ENCODE results near the gene MAP3K13. TPM values are rescaled to one million over a fixed set of nuclear protein-coding genes. Genes with fewer than 3 reads are reported as not detected.

Gene MAP3K13
- total and polyA plus RNA-seq, 10 of the 15 experiments (the other 5 are each of a cell fraction or from before 2014, with no cell fraction given): 10.5 to 70.8 (median 26.8) TPM

DNA sequence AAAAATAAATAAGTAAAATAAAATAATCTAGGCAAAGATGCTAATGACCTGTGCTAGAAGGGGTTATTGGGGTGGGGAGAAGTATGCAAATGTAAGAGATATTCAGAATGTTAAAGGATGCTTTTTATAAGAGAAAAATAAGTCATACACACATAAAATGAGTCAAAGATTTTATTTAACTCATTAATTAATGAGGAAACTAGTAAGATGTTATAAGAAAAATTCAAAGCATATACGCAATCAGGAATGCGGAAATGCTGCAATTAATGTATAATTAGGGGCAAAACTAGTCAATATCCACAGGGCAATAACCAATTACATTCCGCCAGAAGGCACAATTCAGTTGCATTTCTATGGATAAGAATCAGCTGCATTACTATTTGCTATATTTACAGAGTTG, 30.1 kb downstream of the MAP3K13 start:
- ATAC-seq: no peak
- DNase-seq (ENCODE audit: low read depth, low spot score): no peak
- H3K27me3 ChIP-seq (replicated peaks in 1 of 2; ENCODE audit: control insufficient read depth in 2 of 2, insufficient read depth in 2 of 2, low read length in 1 of 2): no peaks in the 10 kb centered on the region
- no peaks in the 10 kb centered on the region for H3K9me3 ChIP-seq (replicated peaks; ENCODE audit: control insufficient read depth, insufficient read depth, low read length)
- no peak overlapping the region for H3K4me2 ChIP-seq (ENCODE audit: control insufficient read depth, insufficient read depth)
- H3K27ac ChIP-seq (ENCODE audit: control insufficient read depth, insufficient read depth): no peak overlapping the region
- H3K9ac ChIP-seq (ENCODE audit: control insufficient read depth, insufficient read depth, low read length): no peak overlapping the region
- H3K79me2 ChIP-seq (ENCODE audit: control insufficient read depth, insufficient read depth, low read length): no peaks in the 10 kb centered on the region
- no peaks in the 10 kb centered on the region for H3K4me1 ChIP-seq (ENCODE audit: control insufficient read depth, insufficient read depth, low read length)
- in situ Hi-C loops (cut with MboI): no loop called here
- RAD21 ChIA-PET (ENCODE audit: unreplicated experiment): no interaction called here
- TF ChIP-seq, protein P1, sequence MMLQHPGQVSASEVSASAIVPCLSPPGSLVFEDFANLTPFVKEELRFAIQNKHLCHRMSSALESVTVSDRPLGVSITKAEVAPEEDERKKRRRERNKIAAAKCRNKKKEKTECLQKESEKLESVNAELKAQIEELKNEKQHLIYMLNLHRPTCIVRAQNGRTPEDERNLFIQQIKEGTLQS (IDR thresholded peaks at IDR 0.05; ENCODE audit: borderline replicate concordance, extremely low read depth, low read depth, low read length): no peak
- TF ChIP-seq, protein P2, sequence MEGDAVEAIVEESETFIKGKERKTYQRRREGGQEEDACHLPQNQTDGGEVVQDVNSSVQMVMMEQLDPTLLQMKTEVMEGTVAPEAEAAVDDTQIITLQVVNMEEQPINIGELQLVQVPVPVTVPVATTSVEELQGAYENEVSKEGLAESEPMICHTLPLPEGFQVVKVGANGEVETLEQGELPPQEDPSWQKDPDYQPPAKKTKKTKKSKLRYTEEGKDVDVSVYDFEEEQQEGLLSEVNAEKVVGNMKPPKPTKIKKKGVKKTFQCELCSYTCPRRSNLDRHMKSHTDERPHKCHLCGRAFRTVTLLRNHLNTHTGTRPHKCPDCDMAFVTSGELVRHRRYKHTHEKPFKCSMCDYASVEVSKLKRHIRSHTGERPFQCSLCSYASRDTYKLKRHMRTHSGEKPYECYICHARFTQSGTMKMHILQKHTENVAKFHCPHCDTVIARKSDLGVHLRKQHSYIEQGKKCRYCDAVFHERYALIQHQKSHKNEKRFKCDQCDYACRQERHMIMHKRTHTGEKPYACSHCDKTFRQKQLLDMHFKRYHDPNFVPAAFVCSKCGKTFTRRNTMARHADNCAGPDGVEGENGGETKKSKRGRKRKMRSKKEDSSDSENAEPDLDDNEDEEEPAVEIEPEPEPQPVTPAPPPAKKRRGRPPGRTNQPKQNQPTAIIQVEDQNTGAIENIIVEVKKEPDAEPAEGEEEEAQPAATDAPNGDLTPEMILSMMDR (IDR thresholded peaks at IDR 0.05 in 2 of 3, conservative IDR thresholded peaks at IDR 0.05 in 1 of 3; ENCODE audit: control insufficient read depth in 2 of 3, extremely low read depth in 1 of 3, insufficient read depth in 1 of 3, low read depth in 3 of 3, low read length in 3 of 3): no peak
- TF ChIP-seq, protein P3, sequence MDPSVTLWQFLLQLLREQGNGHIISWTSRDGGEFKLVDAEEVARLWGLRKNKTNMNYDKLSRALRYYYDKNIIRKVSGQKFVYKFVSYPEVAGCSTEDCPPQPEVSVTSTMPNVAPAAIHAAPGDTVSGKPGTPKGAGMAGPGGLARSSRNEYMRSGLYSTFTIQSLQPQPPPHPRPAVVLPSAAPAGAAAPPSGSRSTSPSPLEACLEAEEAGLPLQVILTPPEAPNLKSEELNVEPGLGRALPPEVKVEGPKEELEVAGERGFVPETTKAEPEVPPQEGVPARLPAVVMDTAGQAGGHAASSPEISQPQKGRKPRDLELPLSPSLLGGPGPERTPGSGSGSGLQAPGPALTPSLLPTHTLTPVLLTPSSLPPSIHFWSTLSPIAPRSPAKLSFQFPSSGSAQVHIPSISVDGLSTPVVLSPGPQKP (IDR thresholded peaks at IDR 0.05; ENCODE audit: low read depth, low read length): no peak
- TF ChIP-seq ASH2L (IDR thresholded peaks at IDR 0.05; ENCODE audit: borderline replicate concordance, low read depth) (no peak), NFXL1 (IDR thresholded peaks at IDR 0.05; ENCODE audit: borderline replicate concordance) (no peak), TARDBP (IDR thresholded peaks at IDR 0.05; ENCODE audit: borderline replicate concordance) (no peak)
- TF ChIP-seq, protein P4, sequence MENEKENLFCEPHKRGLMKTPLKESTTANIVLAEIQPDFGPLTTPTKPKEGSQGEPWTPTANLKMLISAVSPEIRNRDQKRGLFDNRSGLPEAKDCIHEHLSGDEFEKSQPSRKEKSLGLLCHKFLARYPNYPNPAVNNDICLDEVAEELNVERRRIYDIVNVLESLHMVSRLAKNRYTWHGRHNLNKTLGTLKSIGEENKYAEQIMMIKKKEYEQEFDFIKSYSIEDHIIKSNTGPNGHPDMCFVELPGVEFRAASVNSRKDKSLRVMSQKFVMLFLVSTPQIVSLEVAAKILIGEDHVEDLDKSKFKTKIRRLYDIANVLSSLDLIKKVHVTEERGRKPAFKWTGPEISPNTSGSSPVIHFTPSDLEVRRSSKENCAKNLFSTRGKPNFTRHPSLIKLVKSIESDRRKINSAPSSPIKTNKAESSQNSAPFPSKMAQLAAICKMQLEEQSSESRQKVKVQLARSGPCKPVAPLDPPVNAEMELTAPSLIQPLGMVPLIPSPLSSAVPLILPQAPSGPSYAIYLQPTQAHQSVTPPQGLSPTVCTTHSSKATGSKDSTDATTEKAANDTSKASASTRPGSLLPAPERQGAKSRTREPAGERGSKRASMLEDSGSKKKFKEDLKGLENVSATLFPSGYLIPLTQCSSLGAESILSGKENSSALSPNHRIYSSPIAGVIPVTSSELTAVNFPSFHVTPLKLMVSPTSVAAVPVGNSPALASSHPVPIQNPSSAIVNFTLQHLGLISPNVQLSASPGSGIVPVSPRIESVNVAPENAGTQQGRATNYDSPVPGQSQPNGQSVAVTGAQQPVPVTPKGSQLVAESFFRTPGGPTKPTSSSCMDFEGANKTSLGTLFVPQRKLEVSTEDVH (IDR thresholded peaks at IDR 0.05; ENCODE audit: low read depth, partially characterized antibody): no peak
- TF ChIP-seq, protein P5, sequence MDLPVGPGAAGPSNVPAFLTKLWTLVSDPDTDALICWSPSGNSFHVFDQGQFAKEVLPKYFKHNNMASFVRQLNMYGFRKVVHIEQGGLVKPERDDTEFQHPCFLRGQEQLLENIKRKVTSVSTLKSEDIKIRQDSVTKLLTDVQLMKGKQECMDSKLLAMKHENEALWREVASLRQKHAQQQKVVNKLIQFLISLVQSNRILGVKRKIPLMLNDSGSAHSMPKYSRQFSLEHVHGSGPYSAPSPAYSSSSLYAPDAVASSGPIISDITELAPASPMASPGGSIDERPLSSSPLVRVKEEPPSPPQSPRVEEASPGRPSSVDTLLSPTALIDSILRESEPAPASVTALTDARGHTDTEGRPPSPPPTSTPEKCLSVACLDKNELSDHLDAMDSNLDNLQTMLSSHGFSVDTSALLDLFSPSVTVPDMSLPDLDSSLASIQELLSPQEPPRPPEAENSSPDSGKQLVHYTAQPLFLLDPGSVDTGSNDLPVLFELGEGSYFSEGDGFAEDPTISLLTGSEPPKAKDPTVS (IDR thresholded peaks at IDR 0.05; ENCODE audit: low read depth, low read length): no peak
- intact Hi-C loops (cut with micrococcal nuclease; ENCODE audit: unreplicated experiment): no loop called here
- CTCF ChIA-PET: no interaction called here
- SMC1A ChIA-PET (ENCODE audit: uncharacterized antibody, unreplicated experiment): no interaction called here
- 94% methylated on average over 3 of the region's 3 CpGs for whole genome bisulfite sequencing (ENCODE audit: insufficient coverage, insufficient replicate concordance, low lambda C conversion rate, missing lambda C conversion rate)
- no peak overlapping the region for H2AFZ ChIP-seq (ENCODE audit: control insufficient read depth, low read depth, low read length)
- POLR2A ChIA-PET: no interaction called here
- H3K36me3 ChIP-seq (ENCODE audit: control insufficient read depth in 2 of 2, insufficient read depth in 2 of 2, low read length in 1 of 2): no peaks in the 10 kb centered on the region
- no TSS peak for BruUV-seq (replicated peaks)
- no peak overlapping the region for H3K4me3 ChIP-seq
- H4K20me1 ChIP-seq (ENCODE audit: control insufficient read depth, insufficient read depth): no peaks in the 10 kb centered on the region
- FAIRE-seq: no peak

Data from GM12878 (cell line).